Forelimb muscle (tissue), 1 donor: ENCODE measurements around the gene TBC1D21. TPM values are rescaled to one million over a fixed set of nuclear protein-coding genes. Genes with fewer than 3 reads are reported as not detected.

Source experiments
- DNase-seq: peaks from one replicate; pipeline ENCODE4 v3.0.0-alpha.2; 2013; ENCODE audit warnings: low read depth
- polyA plus RNA-seq: library from polyadenylated mRNA; unstranded; fragments of 120-200 nt; gene quantifications from one replicate; pipeline ENCODE4 v1.2.1, GENCODE V29; 2013; ENCODE audit not compliant: insufficient read length

Gene TBC1D21
- polyA plus RNA-seq, 1 donor: not detected

DNA sequence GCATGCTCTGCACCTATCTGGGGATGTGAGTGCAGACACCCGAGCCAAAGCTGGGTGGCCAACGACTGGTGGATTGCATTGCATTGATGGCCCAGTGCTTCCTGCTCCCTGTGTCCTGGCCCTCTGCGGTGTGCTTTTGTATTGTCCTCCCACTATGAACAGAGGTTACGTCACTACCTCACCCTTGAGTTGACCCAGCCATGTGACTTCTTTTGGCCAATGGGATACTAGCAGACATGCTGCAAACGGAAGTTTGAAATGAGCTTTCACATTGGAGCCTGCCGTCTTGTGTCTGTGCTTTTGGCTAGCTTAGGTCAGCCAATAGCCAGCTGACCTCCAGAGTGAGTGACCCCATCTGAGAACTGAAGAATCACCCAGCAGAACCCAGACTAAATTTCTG is 15.3 kb upstream of the TBC1D21 start:
- no peak for DNase-seq

DNA sequence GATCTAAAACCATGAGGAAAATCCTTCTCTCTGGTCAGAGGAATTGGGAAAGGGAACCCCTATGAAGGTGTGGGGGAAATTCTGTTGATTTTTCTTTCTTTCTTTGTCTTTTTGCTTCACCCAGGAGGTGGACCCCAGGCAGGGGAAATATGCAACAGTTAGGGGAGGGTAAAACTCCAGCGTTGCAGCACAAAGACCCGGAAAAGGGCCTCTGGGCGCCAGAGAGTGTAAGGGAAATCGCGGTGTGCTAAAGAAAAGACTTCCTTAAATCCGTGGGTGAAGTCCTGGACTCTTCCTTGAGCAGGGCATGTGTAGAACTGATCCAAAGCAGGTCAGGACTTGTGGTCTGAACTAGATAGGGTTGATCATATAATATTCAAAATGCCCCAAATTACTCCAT is 11.1 kb upstream of the TBC1D21 start:
- no peak for DNase-seq

- no peak for DNase-seq
These were observed 8.0 kb upstream of the TBC1D21 start for GRCh38 chr15:73865379-73865778.

- no peak for DNase-seq
These were observed 7.5 kb upstream of the TBC1D21 start for GRCh38 chr15:73865904-73866303.

- DNase-seq: no peak
These were observed 6.9 kb upstream of the TBC1D21 start for GRCh38 chr15:73866481-73866880.

GRCh38 chr15:73866881-73867410 is 6.4 kb upstream of the TBC1D21 start:
- DNase-seq: no peak

DNA sequence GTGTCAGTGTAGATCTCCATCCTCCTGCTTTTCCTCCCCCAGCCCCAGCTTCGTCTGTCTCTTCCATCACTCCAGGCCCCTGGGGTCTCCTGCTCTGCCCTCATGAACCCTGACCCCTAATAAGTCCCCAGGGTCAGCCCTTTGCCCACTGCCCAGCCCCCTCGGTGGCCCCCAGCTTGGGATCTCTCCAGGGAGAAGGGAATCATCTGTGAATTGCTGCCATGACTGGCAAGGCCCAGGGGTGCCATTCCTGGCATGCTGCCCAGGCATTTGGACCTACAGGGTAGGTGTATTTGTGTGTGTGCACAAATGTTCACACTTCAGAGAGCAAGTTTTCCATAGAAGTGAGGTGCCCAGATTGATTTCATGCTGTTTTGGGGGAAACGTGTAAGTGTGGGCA is 5.9 kb upstream of the TBC1D21 start:
- DNase-seq: no peak

DNA sequence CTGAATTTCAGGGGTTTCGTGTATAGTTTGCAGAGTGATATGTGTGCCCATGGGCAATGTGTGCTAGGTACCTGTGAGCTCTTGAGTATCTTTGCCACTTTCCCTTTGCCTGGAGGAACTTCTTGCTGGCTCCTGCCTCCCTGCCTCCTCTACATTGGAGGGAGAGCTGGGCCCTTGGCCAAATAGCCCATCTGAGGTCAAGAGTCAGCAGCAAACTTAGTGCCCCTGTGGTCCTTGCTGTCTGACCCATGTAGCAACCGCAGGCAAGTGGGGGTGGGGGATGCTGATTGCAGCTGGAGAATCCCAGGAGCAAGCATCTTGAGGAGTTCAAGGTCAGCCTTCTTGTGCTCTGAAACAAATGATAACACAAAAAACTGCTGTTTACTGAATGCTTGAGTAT is 5.4 kb upstream of the TBC1D21 start:
- no peak for DNase-seq

GRCh38 chr15:73869216-73869995 is 4.0 kb upstream of the TBC1D21 start:
- DNase-seq: no peak

DNA sequence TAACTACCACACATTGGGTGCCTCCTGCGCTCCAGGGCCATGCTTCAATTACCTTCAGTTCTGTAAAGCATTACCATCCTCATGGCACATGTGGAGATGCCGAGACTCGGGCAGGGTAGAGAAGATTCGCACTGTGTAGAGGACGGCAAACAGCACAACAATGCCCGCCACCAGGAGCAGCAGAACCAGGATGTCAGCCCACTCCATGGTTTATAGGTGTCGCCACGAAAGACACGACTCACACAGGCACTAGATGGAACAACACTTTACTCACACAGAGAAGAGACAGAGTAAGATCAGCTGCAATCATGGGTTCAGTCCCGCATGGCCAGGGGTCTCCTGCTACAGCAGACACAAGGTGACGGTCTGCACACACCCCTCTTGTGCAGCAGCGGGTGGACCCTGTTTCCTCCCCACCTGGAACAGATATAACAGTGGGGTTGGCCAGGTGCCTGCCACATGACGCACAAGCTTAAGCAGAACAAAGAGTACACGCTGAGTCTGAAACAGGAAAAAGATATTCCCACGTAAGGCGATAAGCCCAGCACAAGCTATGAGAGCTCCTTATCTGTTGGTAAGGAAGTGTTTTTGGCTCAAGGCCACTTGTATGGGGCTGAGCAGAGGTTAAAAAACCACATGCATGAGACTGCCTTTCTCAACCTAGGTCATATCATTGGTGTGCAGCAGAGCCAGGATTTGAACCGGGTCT is 2.5 kb upstream of the TBC1D21 start:
- DNase-seq: no peak

GRCh38 chr15:73872346-73872745 is 1.0 kb upstream of the TBC1D21 start:
- DNase-seq: no peak

DNA sequence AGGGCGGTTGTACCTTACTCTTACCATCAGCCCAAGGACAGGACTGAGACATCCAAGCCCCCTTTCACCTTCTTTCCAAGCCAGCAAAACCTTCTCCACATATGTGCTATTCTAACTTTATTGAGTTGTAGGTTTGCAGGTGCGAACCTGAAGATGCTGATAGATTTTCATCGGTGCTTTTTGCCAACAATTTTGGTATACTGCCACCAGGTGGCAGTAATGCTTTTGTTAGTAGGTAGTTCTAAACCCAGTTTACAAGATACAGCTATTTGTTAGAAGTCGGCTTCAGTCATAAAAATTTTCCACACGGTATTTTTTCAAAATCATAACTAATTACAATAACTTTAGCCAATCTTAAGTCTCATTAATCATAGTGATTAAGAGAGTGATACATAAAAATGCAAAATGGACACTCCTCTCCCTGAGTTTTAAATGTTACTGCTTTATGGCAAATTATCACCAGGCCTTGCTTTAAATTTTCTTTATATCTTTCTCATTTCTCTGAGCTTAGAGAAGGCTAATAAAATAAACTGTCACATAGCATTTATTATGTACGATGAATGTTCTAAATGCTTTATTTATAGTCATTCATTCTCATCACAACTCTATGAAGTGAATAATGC is 636 bp downstream of the TBC1D21 start:
- DNase-seq: peak; percentile 5

GRCh38 chr15:73879426-73879825 is 6.1 kb downstream of the TBC1D21 start:
- no peak for DNase-seq

GRCh38 chr15:73881579-73882320 is 8.4 kb downstream of the TBC1D21 start:
- DNase-seq: no peak

DNA sequence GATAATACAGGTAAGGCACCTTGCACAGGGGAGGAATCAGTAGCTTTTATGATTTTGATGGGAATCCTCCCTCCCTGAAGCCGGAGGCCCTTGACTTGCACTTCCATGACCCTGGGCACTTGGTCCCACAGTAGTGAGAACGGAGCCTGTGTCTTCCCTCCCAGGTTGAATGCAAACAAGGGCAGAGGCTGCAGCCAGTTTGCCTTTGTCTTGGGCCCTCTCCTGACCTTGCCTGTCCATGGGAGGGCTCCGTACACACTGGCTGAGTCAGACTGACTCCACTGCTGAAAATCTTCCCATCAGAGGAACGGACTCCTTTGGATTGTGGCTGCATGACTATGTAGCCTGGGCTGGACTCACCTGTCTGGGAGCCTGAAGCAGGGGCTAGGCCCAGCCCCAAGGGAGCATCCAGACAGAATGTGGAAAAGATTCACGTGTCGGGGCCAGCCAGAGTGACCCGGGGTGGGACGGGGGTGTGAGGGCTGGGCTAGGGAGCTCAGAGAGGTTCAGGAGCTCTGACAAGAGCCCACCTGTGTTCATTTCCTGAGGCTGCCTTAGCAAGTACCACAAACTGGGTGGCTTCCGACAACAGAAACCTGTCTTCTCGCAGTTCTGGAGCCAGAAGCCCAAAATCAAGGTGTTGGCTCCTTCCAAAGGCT is 9.5 kb downstream of the TBC1D21 start:
- DNase-seq: no peak

- no peak for DNase-seq
These were observed 10.8 kb downstream of the TBC1D21 start for GRCh38 chr15:73884159-73884558.

DNA sequence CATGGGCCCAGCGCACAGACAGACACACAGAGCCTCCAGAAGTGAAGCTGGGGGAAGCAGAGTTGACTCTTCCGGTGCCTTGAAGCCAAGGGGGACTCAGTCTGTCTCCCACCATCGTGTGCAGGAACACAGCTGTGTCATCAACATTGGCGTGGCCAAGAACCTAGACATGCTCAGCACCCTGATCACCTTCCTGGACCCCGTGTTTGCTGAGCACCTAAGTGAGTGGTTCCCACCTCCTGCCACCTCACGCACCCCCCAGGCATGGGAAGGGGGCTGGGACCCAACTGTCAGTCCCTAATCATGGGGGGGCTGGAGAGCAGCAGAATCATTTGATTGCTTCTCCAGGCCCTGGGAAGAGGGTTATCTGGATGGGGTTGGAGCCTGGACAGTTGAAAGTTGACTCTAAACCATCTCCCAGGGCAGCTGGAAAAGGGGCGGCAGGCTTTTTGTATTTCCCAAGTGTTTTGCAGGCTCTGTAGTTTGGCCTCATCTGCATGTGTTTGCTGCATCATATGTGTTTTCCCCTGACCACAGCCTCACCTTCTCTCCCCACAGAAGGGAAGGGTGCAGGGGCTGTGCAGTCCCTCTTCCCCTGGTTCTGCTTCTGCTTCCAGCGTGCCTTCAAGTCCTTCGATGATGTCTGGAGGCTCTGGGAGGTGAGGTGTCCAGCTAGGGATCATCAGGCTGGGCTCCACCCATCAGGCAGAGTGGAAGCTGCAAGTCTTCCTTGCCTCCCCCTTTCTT is 12.8 kb downstream of the TBC1D21 start:
- no peak for DNase-seq

- no peak for DNase-seq
These were observed 13.5 kb downstream of the TBC1D21 start for GRCh38 chr15:73886717-73887345.

- no peak for DNase-seq
These were observed 14.1 kb downstream of the TBC1D21 start for GRCh38 chr15:73887481-73887880.
